ENCODE results near the gene TAF1A.
A peak's percentile ranks its signal among the peaks of the same experiment; 100 is the strongest.
"Not testable (repeated sequence)": the region's sequence is repeated elsewhere in the genome, so short reads cannot be mapped to it uniquely, and the experiment has no call there.

Gene TAF1A

GRCh38 chr1:222589462-222590302 is at the start of gene TAF1A:
Gene TAF1A (minus strand): TSS chr1:222589933.
- peak; percentile 87 for DNase-seq (ENCODE audit: low spot score)

DNA sequence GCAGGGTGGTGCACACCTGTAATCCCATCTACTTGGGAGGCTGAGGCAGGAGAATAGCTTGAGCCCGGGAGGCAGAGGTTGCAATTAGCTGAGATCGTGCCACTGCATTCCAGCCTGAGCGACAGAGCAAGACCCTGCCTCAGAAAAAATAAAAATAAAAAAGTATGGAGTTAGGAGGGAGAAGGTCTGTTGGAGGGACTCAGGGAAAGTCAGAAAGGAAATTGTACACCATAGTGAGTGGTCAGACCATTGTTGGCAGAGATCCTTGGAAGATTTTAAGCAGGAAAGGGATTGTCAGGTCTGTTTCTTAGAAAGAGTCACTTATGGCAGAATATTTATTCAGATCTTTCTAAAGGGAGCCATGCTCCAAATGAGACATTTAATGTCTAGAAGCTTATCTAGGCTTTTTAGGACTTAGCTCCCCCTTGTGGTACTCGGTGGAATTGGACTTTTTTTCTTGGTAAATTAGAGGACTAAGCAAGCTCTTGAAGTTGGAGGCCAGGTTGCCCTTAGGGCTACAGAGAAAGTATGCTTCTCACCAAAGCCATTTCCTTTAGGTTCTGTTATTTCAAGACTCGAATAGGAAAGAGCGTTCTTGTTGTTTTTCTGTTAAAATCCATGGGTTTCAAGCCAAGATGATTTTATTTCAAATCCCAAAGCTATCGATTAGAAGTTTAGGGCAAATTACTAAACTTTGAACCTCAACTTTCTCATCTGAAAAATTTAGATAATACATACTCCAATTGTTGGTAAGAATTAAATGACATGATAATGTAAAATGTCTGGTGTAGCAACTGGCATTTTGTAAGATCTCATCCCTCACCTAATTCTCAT is 44.7 kb upstream of the TAF1A start:
- DNase-seq (ENCODE audit: low spot score) = peak; percentile 80

GRCh38 chr1:222632749-222633148 is 43.0 kb upstream of the TAF1A start:
- DNase-seq (ENCODE audit: low spot score) = no peak

DNA sequence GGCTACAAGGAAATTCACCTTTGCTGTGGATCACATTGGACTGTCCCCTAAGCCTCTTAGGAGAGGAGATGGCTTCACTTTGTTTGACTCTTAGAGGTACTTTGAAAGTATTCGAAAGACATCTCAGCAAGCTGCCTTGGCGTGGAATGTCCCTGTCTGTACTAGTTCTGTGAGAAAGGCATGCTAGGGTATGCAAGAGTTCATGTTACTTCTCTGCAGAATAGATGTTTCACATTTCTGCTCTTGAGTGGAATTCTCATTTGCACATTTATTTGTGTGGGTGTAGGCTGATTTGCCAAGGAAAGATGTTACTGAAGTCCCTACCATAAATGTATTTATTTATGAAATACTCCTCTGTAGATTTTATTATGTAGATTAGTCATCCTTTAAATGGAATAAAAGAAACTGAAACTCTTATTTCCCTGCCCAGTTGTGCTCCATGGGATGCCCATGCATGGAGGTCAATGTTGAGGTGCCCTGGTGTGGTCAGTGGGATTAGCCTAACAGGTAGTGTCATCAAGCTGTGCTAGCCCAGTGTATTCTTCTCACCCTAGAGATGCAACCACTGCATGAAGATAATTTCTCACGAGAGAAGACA is 42.0 kb upstream of the TAF1A start:
- no peak for DNase-seq (ENCODE audit: low spot score)

DNA sequence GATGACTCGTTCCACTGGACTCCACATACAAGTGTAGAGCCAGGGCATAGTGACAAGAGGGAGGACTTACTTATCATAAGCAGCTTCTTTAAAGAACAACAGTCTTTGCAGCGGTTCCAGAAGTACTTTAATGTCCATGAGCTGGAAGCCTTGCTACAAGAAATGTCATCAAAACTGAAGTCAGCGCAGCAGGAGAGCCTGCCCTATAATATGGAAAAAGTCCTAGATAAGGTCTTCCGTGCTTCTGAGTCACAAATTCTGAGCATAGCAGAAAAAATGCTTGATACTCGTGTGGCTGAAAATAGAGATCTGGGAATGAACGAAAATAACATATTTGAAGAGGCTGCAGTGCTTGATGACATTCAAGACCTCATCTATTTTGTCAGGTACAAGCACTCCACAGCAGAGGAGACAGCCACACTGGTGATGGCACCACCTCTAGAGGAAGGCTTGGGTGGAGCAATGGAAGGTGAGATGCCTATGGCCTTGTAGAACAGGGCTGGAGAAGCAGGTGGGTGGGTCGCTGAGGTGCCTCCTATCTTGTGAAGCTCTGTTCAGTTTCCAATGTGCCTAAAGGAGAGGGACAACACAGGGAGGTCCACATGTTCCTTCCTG is 40.3 kb upstream of the TAF1A start:
- no peak for DNase-seq (ENCODE audit: low spot score)

GRCh38 chr1:222627232-222627631 is 37.5 kb upstream of the TAF1A start:
- no peak for DNase-seq (ENCODE audit: low spot score)

DNA sequence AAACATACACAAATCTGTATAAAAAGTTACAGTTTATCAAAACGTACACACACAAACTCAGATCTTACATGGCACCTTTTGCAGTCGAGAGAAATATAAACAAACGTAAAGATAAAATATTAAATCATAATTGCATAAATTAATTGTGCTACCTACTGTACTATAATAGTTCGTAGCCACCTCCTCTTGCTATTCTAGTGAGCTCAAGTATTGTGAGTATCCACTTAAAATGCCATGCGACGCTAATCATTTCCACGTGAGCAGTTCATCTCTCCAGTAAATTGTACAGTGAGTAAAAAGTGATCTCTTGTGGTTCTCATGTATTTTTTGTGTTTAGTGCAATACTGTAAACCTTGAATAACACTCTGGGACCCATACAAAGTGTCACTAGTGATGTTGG is 34.5 kb upstream of the TAF1A start:
- no peak for DNase-seq (ENCODE audit: low spot score)

GRCh38 chr1:222623458-222623857 is 33.7 kb upstream of the TAF1A start:
- DNase-seq (ENCODE audit: low spot score) = no peak

GRCh38 chr1:222622765-222623164 is 33.0 kb upstream of the TAF1A start:
- DNase-seq (ENCODE audit: low spot score) = no peak

DNA sequence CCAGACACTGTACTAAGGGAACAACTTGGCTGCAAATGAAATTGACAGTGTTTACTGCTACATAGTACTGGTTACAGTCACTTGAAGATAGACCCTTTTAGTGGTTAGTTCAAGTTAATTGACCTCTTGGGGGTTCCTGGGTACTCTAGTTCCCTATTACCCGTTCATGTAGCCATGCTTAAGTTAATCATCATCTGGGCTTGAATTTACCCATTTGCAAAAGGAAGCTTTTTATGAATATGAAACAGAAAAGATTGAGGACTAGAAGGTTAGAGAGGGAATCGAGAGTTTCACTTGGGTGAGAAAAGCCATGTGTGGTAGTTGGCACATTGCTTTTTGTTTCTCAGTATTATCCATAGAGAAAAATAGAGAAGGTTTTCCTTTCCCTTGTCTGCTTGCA is 30.8 kb upstream of the TAF1A start:
- no peak for DNase-seq (ENCODE audit: low spot score)

GRCh38 chr1:222618880-222619596 is 29.3 kb upstream of the TAF1A start:
- no peak for DNase-seq (ENCODE audit: low spot score)

DNA sequence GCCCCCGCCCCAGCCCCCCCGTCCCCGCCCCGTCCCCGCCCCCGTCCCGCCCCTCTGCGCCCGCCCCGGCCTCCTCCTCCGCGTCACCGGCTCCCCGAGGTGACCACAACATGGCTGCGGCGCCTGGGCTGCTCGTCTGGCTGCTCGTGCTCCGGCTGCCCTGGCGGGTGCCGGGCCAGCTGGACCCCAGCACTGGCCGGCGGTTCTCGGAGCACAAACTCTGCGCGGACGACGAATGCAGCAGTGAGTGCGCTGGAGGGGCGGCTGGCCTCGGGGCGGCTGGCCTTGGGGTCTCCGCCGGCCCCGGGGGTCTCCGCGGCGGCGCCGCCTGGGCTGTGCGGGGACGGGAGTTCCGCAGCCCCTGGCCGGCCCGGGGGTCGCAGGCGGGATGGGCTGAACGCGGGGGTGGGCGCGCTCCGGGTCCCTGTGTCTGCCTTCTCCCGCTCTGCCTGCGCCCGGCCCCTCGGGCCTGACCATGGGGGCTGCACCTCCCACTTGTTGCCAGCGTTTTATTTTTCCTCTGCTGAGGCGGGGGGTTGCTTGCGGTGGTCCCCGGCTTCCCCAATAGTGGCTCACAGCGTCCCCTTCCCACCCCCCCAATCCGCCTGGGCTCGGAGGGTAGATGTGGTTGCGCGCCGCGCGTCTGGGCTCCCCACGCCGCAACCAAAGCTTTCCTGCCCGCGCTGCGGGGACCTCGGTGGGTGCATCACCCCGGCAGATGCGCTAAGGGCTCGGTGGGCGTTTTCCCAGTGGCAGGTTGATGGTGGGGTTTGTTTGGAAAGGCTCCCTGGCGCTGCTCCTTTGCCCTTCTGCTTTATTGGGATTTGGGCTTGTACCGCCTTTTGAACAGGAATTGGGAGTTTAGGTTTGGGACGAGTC is 28.5 kb upstream of the TAF1A start, which contains the start of gene MIA3:
MIA3 (plus strand) TSS at position 97 of the 879 bp plus-strand sequence; CDS start at position 111, 14 bp downstream.
- peak; percentile 69 for DNase-seq (ENCODE audit: low spot score)

DNA sequence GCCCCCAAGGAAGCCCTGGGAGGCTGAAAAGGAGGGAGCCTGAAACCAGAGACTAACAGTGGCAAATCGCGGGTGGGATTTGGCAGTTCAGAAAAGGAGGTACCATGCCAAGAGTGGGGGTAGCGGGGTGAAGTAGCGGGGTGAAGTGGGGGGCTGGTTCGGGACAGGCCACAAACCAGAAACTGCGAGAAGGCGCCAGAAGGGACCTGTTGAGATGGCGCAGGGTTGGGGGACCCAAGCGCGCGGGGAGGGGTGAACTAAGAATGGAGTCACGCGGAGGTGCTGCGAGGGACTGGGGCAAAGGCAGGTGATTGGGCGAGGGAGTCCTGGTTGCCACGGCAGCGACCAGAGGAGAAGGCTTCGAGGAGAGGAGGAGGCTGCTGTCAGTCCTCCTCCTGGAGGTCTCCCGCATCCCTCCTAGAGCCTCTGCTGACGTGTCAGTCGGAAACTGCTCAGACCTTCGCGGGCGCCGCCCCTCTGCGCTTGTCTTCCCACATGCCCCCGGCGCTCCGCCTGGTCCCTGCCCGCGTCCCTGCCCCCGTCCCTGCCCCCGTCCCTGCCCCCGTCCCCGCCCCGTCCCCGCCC is 27.7 kb upstream of the TAF1A start:
- DNase-seq (ENCODE audit: low spot score) = peak; percentile 86

- DNase-seq (ENCODE audit: low spot score) = no peak
These were observed 26.8 kb upstream of the TAF1A start for GRCh38 chr1:222616525-222616924.

GRCh38 chr1:222613627-222614026 is 23.9 kb upstream of the TAF1A start:
- DNase-seq (ENCODE audit: low spot score) = no peak

- DNase-seq (ENCODE audit: low spot score) = no peak
These were observed 21.0 kb upstream of the TAF1A start for GRCh38 chr1:222610728-222611127.

GRCh38 chr1:222609111-222609510 is 19.4 kb upstream of the TAF1A start:
- not testable (repeated sequence) for DNase-seq (ENCODE audit: low spot score)

DNA sequence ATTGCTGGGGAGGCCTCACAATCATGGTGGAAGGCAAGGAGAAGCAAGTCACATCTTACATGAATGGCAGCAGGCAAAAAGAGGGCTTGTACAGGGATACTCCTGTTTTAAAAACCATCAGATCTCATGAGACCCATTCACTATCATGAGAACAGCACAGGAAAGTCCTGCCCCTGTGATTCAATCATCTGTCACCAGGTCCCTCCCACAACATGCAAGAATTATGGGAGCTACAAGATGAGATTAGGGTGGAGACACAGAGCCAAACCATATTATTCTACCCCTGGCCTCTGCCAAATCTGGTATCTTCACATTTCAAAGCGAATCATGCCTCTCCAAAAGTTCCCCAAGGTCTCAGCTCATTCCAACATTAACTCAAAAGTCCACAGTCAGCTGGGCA is 17.0 kb upstream of the TAF1A start:
- no peak for DNase-seq (ENCODE audit: low spot score)

- DNase-seq (ENCODE audit: low spot score) = no peak
These were observed 11.5 kb upstream of the TAF1A start for GRCh38 chr1:222601257-222601656.

DNA sequence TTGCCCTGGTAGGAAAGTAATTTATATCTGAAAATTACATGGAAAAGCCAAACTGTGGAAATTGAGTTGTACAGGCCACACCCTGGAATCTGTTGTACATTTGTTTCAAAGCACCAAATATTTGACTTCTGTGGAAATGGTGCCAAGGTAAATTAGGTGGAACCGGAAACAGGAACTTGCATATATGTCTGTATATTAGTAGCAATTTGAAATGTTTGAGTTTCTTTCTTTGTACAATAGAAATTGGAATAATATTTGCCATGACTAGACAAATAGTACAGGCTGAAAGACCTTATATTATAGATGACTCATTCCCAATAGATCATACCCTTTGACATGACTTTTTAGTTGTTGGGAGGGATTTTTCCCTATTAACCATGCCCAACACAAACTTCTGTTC is 10.5 kb upstream of the TAF1A start:
- DNase-seq (ENCODE audit: low spot score) = no peak
